HL-60 (cell line): ENCODE measurements around the gene CEP20.

Experiments used
- CTCF ChIP-seq: IDR thresholded peaks from one replicate; pipeline ENCODE4 v1.5.1; 2011; ENCODE audit warnings: low read length, control low read depth, inconsistent platforms; ENCODE audit not compliant: insufficient read depth
- POLR2AphosphoS5 ChIP-seq: IDR thresholded peaks from 2 replicates; pipeline ENCODE4 v1.6.1; 2012; ENCODE audit warnings: low read depth

GRCh38 chr16:15903960-15904359, 15.6 kb upstream of the CEP20 start:
- no peak for TF ChIP-seq CTCF
- TF ChIP-seq POLR2AphosphoS5, result no peak
